Astrocyte (in vitro differentiated cells and primary cell): Measurements from ENCODE around the gene ZP1. TPM values are rescaled to one million over a fixed set of nuclear protein-coding genes. Genes with fewer than 3 reads are reported as not detected.

ENCODE experiments used
- DNase-seq: peaks from one replicate; pipeline ENCODE4 v3.0.0-alpha.2; 2010; ENCODE audit warnings: low read depth
- FAIRE-seq: peaks from 2 replicates; lab custom pipeline; 2011; peaks lifted over from hg19 to GRCh38; lab: Jason Lieb, UNC
- H2AFZ ChIP-seq: 2 replicates; pipeline ENCODE4 v1.6.0; 2012; ENCODE audit warnings: low read depth, low read length, inconsistent platforms
- H3K27ac ChIP-seq: 2 replicates; pipeline ENCODE4 v1.5.1; 2011; ENCODE audit warnings: low read depth, low read length, inconsistent platforms
- H3K27me3 ChIP-seq: 2 replicates; pipeline ENCODE4 v1.6.0; 2011; ENCODE audit warnings: low read length, inconsistent platforms; ENCODE audit not compliant: insufficient read depth
- H3K36me3 ChIP-seq: 2 replicates; pipeline ENCODE4 v1.5.1; 2011; ENCODE audit warnings: low read length, inconsistent platforms; ENCODE audit not compliant: insufficient read depth
- H3K4me1 ChIP-seq: 2 replicates; pipeline ENCODE4 v1.5.1; 2011; ENCODE audit warnings: low read length, inconsistent platforms; ENCODE audit not compliant: insufficient read depth
- H3K4me2 ChIP-seq: 2 replicates; pipeline ENCODE4 v1.6.0; 2012; ENCODE audit warnings: low read length, inconsistent platforms
- H3K4me3 ChIP-seq: 2 replicates; pipeline ENCODE4 v1.5.1; 2011; ENCODE audit warnings: low read depth, mild to moderate bottlenecking, low read length, inconsistent platforms; ENCODE audit not compliant: insufficient read depth
- H3K79me2 ChIP-seq: 2 replicates; pipeline ENCODE4 v1.6.0; 2012; ENCODE audit warnings: mild to moderate bottlenecking, low read length, inconsistent platforms; ENCODE audit not compliant: insufficient read depth
- H3K9ac ChIP-seq: 2 replicates; pipeline ENCODE4 v1.6.0; 2012; ENCODE audit warnings: mild to moderate bottlenecking, low read length, inconsistent platforms
- H3K9me3 ChIP-seq: 2 replicates; pipeline ENCODE4 v1.5.1; 2012; ENCODE audit warnings: low read depth, mild to moderate bottlenecking, low read length, inconsistent platforms; ENCODE audit not compliant: insufficient read depth
- H4K20me1 ChIP-seq: 2 replicates; pipeline ENCODE4 v1.6.0; 2012; ENCODE audit warnings: low read length, inconsistent platforms; ENCODE audit not compliant: insufficient read depth
- H3K27ac Mint-ChIP-seq: one replicate; pipeline ENCODE4 v1.8.0; 2021; ENCODE audit warnings: mild to moderate bottlenecking, mixed read lengths; ENCODE audit not compliant: unreplicated experiment
- H3K27me3 Mint-ChIP-seq: one replicate; pipeline ENCODE4 v1.8.0; 2021; ENCODE audit warnings: low read depth, mixed read lengths; ENCODE audit not compliant: unreplicated experiment
- H3K36me3 Mint-ChIP-seq: one replicate; pipeline ENCODE4 v1.8.0; 2021; ENCODE audit warnings: low read depth, mixed read lengths; ENCODE audit not compliant: unreplicated experiment
- H3K4me1 Mint-ChIP-seq: one replicate; pipeline ENCODE4 v1.8.0; 2021; ENCODE audit warnings: low read depth, mixed read lengths; ENCODE audit not compliant: unreplicated experiment
- H3K4me3 Mint-ChIP-seq: one replicate; pipeline ENCODE4 v1.8.0; 2021; ENCODE audit warnings: mild to moderate bottlenecking, moderate library complexity, mixed read lengths; ENCODE audit not compliant: unreplicated experiment
- H3K9me3 Mint-ChIP-seq: one replicate; pipeline ENCODE4 v1.8.0; 2021; ENCODE audit warnings: mild to moderate bottlenecking, mixed read lengths; ENCODE audit not compliant: unreplicated experiment
- CTCF ChIP-seq: IDR thresholded peaks from 2 replicates; pipeline ENCODE4 v1.5.1; 2011; ENCODE audit warnings: low read depth, mild to moderate bottlenecking, inconsistent platforms, low read length, moderate library complexity; ENCODE audit not compliant: insufficient read depth
- EZH2 ChIP-seq: IDR thresholded peaks from 2 replicates; pipeline ENCODE4 v1.6.1; 2012; ENCODE audit warnings: mild to moderate bottlenecking, low read length, inconsistent platforms; ENCODE audit not compliant: insufficient read depth
- total RNA-seq: library from RNA; stranded (reverse); gene quantifications from 2 replicates; pipeline ENCODE4 v1.2.1, GENCODE V29; 2021

Gene ZP1
- total RNA-seq, 1 donor from 2014 or later = not detected

DNA sequence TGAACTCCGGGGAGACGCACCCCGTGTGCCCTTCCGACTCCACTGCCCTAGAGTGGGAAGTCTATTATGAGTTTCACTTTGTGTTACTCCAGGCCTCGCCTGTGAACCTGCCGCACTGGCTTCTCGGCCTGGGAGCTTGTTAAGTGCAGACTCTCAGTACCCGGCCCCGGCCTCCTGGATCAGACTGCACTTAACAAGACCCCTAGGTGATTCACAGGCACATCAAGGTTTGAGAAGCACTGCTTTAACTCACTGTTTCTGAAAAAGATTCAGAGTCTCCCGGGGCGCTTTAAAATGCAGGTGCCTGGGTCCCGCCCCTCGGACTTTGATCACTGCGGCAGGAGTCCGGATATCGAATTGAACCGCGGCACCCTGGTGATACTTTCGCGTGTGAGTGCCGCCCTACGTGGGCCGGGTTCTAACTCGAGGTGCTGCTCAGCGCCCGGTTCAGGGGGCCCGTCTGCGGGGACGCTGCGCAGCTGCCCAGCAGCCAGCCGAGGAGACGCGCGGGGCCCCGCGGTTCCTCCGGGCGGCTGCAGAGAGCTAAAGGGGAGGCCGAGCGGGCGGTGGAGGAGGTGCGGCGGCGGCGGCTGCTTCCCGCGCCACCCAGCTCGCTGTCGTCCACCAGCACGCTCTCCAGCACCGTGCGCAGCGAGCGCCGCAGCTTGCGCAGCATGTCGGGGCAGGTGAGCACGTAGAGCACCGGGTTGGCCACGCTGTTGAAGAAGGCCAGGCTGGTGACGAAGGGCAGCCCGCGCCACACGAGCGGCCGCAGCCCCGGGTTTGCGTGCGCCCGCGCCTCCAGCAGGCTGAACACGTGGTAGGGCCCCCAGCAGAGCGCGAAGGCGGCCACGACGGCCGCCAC is 15.0 kb upstream of the ZP1 start:
- H3K27ac Mint-ChIP-seq = no peak overlapping the region
- TF ChIP-seq EZH2 = no peak
- no peak for TF ChIP-seq CTCF
- no peak overlapping the region for H2AFZ ChIP-seq
- H4K20me1 ChIP-seq = peaks cover 6% of the 10 kb centered on the region
- H3K27ac ChIP-seq = no peak overlapping the region
- H3K27me3 ChIP-seq = no peaks in the 10 kb centered on the region
- DNase-seq = no peak
- peaks cover 3% of the 10 kb centered on the region for H3K4me1 Mint-ChIP-seq
- H3K4me3 ChIP-seq = no peak overlapping the region
- H3K9ac ChIP-seq = no peak overlapping the region
- H3K4me1 ChIP-seq = no peaks in the 10 kb centered on the region
- peaks cover 4% of the 10 kb centered on the region for H3K27me3 Mint-ChIP-seq
- H3K9me3 Mint-ChIP-seq = no peaks in the 10 kb centered on the region
- no peak for FAIRE-seq
- H3K4me2 ChIP-seq = no peak overlapping the region
- no peaks in the 10 kb centered on the region for H3K9me3 ChIP-seq
- peaks cover 8% of the 10 kb centered on the region for H3K36me3 ChIP-seq
- no peaks in the 10 kb centered on the region for H3K79me2 ChIP-seq
- H3K4me3 Mint-ChIP-seq = no peak overlapping the region
- peaks cover 24% of the 10 kb centered on the region for H3K36me3 Mint-ChIP-seq

DNA sequence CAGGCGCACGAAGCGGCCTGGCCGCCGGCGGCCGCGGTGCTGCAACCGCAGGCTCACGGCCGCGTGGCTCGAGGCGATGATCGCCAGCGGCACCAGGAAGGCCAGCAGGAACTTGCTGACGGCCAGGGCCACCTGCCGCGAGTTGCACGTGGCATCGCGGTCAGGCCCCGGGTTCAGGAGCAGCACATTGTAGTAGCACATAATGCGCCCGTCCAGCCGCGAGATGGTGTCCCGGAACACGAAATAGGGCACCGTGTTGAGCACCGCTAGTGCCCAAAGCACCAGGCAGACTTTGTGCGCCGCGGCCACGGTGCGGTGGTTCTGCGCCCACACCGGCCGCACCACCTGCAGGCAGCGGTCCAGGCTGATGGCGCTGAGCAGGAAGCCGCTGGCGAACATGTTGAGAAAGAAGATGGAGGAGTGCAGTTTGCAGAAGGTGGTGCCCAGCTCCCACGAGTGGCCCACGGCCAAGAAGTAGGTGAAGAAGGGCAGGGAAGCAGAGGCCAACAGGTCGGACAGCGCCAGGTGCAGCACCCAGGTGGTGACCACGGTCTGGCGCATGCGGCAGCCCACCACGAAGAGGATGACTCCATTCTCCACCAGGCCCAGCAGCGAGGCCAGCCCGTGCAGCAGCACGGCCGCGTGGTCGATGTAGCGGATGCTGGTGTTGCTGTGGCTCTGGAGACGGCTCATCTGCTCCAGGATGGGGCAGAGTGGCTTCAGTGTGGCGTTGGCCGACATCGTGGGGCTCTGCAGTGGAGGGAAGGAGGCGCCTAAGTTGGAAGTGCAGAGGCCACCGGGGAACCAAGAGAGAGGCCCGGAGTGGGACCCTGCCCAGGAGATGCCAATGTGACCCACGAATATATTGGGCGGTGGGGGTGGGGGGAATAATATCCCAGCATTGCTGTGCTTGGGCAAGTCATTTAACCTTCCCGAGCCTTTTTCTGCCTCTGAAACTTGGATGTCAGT is 14.1 kb upstream of the ZP1 start:
- H3K4me1 Mint-ChIP-seq = peaks cover 3% of the 10 kb centered on the region
- Histone ChIP-seq H2AFZ (no peak overlapping the region), H4K20me1 (peaks cover 6% of the 10 kb centered on the region), H3K9ac (no peak overlapping the region), H3K9me3 (no peaks in the 10 kb centered on the region), H3K4me3 (no peak overlapping the region), H3K27me3 (no peaks in the 10 kb centered on the region), H3K27ac (no peak overlapping the region), H3K36me3 (peaks cover 6% of the 10 kb centered on the region), H3K4me2 (no peak overlapping the region), H3K79me2 (no peaks in the 10 kb centered on the region), H3K4me1 (peaks cover under 1% of the 10 kb centered on the region)
- H3K27me3 Mint-ChIP-seq = peaks cover 4% of the 10 kb centered on the region
- H3K36me3 Mint-ChIP-seq = peaks cover 20% of the 10 kb centered on the region
- no peaks in the 10 kb centered on the region for H3K9me3 Mint-ChIP-seq
- no peak overlapping the region for H3K27ac Mint-ChIP-seq
- DNase-seq (no peak), FAIRE-seq (no peak)
- H3K4me3 Mint-ChIP-seq = no peak overlapping the region
- no peak for TF ChIP-seq CTCF
- no peak for TF ChIP-seq EZH2
